HTERT RPE-1 (cell line): ENCODE results near the gene BEST1.
"Not testable (repeated sequence)": the region's sequence is repeated elsewhere in the genome, so short reads cannot be mapped to it uniquely, and the experiment has no call there.

Experiments used
- in situ Hi-C: fragments of 300-500 bp; cut with MboI; formaldehyde crosslinking; loops from 4 replicates; pipeline ENCODE4 v1.14.3; 2020; ENCODE audit warnings: low sequenced_read_pairs

The BEST1 gene

DNA sequence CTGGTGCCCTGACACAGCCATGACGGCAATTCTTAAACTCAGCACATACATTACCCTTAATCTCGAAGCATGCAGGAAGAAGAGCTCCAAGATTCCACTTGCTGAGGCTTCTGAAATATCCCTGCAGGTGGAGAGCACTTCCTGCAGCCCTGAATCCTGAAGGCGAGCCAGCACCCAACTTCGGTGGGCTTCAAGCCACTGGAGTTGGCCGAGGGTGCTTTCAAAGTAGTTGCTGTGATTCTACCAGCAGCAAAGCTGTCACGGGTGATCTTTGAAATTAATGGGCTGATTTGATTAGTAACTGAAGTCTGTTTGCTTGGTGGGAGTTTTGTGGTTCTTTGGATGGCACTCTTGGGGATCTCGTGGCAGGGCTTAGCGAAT is 26.3 kb downstream of the BEST1 start:
- in situ Hi-C loops: no loop called here

- in situ Hi-C loops: no loop called here
Measured at GRCh38 chr11:61976813-61977475, 26.8 kb downstream of the BEST1 start.

- in situ Hi-C loops: no loop called here
Measured at GRCh38 chr11:61978703-61979661, 28.8 kb downstream of the BEST1 start.

GRCh38 chr11:61980783-61981541 is 30.8 kb downstream of the BEST1 start:
- in situ Hi-C loops: no loop called here

DNA sequence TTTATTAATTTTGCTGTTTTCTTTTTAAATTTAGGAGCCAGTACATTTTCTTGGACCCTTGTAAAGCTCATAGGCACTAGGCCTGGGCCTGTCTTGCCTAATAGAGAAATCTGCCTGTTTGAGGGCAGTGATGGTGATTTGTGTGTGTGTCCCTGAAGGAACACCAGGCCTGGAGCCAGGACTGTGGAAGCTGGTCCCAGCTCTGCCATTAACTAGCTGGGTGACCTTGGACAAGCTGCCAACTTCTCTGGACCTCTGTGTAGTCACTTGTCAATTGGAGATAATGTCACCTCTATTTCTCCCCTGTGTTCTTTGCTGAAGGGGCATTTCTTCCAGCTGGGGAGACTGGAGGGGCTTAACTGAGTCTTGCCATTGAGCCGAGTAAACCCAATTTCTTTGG is 33.3 kb downstream of the BEST1 start:
- in situ Hi-C loops: no loop called here

GRCh38 chr11:61985869-61986268 is 35.7 kb downstream of the BEST1 start:
- in situ Hi-C loops: no loop called here

DNA sequence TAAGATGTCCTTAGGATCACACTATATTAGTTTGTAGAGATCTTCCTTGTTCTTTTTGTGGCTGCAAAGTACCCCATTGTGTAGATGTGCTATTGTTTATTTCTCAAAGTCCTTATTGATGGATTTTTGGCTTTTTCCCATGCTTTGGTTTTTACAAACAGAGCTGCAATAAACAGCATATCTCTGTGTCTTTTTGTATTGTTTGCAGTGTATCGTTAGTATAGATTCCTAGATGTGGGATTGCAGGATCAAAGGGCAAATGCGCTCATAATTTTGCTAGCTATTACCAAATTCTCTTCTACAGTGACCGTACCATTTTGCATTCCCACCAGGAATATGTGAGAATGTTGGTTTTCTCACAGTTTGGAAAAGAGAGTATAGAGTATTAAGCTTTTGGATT is 44.8 kb downstream of the BEST1 start:
- in situ Hi-C loops: no loop called here

DNA sequence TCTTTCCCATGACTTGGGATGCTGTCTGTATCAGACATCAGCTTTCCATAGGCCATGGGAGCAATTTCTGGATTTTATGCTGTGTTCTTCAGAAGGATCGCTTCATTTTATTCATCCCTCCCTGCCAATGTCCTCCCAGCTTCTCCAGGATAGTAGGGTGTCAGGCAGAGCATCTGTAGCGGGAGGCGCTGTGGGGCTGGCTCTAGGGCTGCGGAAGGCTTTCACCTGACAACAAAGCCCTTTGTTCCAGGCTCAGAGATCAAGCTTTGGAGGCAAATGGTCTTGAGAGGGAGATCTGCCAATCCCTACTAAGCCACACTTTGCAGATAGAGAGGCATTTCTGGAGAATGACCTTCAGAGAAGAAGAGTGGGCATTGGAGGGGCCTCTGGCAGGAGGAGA is 46.8 kb downstream of the BEST1 start:
- in situ Hi-C loops: no loop called here

- in situ Hi-C loops: no loop called here
Measured at GRCh38 chr11:61999141-61999975, 49.2 kb downstream of the BEST1 start.

DNA sequence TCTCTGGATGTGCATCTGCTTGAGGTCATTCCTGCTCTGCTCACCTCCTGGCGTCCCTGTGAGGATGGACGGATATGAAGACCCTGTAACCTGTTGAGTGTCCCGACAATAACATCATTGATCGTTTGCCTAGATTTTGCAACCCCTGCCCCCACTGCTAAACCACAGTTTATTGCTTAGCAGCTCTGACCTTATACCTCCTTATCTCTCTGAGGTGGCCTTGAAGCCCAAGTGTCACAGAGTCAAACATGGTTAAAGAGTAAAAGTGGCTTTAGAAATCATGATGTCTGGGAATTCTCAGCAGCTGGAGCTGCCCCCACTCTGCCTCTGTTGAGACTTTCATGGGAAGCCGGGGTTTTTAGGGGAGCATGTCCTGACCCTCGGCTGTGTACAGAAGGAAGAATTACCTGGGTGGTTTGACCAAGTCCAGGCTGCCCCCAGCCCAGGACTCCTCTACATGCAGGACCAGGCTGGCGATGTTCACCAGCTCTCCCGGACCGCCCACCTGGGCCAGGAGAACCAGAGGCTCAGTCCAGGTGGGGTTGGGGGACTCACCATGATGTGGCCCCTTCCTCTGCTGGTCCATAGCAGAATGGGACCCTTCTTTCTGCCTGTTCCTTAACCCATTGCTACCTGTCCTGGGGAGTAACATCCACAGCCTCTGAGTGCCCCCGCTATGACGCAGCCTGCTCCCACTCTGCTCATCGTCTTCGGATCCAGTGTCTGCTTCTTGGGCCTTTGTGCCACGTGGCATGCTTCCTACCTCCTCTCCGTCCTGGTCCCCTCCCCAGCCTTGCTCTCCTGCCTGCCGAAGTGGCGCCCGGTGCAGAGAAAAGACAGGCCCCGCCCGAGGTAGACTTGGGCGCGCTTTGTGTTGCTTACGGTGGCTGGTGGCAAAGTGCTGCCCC is 50.6 kb downstream of the BEST1 start:
- in situ Hi-C loops: no loop called here

GRCh38 chr11:62001450-62002191 is 51.5 kb downstream of the BEST1 start:
- in situ Hi-C loops: no loop called here

GRCh38 chr11:62002283-62002682 is 52.1 kb downstream of the BEST1 start:
- in situ Hi-C loops: not testable (repeated sequence)

DNA sequence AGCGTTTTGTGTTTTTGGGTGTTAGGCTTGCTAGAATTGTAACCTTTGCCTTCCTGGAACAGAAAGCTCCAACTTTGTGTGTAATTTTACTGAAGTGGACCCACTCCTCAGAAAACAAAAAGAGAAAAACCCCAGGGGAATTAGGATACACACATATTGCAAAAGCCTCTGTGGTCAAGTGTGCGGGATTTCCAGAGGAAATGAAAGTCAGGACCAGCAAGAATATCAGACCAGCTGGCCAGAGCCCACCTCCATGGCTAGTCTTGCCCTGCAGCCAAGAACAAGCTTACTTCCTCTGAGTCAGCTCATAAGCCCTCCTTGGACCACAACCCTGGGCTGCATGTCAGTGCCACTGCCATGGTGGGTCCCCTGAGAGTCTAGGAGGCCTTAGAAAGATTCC is 54.3 kb downstream of the BEST1 start:
- in situ Hi-C loops: no loop called here

GRCh38 chr11:62008193-62008592 is 58.0 kb downstream of the BEST1 start:
- in situ Hi-C loops: no loop called here

DNA sequence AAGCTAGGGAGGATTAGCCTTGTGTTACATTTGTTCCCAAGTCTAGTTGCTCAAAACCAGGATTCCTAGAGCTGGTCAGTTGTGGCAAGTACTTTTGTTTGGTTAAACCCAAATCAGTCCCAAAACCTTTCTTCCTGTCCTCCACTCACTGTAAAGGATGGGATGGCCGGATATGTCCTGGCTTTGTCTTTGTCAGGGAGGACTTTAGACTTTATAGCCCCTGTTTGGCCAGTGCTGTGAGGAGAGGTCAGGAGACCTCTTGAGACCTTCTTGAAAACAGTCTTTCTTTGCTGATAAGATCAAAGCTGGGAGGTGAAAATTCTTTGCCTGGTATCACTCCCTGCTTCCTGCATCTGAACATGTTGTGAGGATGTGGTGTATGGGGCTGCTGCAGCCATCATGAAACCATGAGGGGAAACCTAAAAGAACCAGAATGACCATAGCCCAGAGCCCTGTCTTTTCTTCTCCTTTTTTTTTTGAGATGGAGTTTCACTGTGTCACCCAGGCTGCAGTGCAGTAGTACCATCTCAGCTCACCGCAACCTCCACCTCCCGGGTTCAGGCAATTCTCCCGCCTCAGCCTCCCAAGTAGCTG is 60.9 kb downstream of the BEST1 start:
- in situ Hi-C loops: no loop called here

- in situ Hi-C loops: no loop called here
Measured at GRCh38 chr11:62011881-62012280, 61.7 kb downstream of the BEST1 start.

- in situ Hi-C loops: no loop called here
Measured at GRCh38 chr11:62012451-62012831, 62.3 kb downstream of the BEST1 start.

GRCh38 chr11:62012832-62013461 is 62.8 kb downstream of the BEST1 start:
- in situ Hi-C loops: no loop called here
